ENCODE results near the gene PRDX6.
"Not testable (repeated sequence)": the region's sequence is repeated elsewhere in the genome, so short reads cannot be mapped to it uniquely, and the experiment has no call there.

PRDX6 gene

DNA sequence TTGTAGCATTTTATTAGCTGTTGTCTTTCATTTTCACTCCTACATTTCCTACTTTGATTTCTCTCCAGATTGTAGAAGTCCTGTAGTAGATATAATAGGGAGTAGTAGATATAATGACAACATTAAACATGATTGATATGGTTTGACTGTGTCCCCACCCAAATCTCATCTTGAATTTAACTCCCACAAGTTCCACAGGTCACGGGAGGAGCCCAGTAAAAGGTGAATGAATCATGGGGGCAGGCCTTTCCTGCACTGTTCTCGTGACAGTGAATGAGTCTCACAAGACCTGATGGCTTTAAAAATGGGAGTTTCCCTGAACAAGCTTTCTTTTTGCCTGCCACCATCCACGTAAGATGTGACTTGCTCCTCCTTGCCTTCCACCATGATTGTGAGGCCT is 7.5 kb upstream of the PRDX6 start:
- DNase-seq = no peak

DNA sequence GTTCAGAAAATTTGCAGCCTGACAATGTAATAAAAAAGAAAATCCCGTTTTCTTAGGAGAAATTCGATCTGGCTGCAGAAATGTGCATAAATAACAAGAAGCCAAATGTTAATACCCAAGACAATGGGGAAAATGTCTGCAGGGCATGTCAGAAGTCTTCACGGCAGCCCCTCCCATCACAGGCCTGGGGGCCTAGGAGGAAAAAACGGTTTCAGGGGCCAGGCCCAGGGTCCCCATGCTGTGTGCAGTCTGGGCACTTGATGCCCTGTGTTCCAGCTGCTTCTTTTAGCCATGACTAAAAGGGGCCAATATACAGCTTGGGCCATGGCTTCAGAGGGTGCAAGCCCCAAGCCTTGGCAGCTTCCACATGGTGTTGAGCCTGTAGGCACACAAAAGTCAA is 6.5 kb upstream of the PRDX6 start:
- DNase-seq = no peak

DNA sequence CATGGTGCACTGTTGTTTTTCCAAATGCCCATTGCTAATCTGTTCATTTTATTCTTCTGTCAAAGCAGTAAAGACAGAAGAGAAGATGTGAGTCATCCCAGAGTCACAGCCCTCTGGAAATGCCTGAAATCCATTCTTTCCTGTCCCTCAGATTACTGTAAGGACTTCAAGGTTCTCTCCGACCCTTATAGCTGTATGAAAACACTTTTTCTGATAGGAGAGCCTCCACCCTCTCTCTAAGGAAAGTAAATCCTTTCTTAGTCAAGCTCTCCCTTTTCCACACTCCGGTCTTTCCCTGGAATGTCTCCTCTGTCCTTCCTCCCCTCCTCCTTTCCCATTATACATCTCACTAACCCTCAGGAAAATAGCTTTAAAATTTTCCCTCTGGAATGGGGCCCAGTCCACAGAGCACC is 3.5 kb upstream of the PRDX6 start:
- DNase-seq = no peak

DNA sequence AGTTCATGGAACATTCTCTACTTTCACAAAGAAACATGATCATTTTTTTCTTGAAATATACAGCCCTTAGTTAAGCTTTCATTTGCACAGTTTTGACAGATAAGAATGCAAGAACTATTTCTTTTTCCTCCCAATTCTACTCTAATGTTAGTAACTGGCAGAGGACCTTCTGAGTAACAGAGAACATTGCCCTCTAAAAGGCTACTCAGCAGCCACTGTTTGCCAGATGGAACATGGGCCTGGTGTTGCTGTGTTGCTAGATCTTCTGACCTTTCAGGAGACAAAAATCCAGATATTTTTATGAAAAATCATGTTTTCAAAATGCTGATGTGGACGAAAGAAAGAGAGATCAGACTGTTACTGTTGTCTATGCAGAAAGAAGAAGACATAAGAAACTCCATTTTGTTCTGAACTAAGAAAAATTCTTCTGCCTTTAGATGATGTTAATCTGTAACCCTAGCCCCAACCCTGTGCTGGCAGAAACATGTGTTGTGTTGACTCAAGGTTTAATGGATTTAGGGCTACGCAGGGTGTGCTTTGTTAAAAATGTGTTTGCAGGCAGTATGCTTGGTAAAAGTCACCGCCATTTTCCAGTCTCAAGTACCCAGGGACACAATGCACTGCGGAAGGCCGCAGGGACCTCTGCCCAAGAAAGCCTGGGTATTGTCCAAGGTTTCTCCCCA is 2.9 kb upstream of the PRDX6 start:
- DNase-seq = no peak

DNA sequence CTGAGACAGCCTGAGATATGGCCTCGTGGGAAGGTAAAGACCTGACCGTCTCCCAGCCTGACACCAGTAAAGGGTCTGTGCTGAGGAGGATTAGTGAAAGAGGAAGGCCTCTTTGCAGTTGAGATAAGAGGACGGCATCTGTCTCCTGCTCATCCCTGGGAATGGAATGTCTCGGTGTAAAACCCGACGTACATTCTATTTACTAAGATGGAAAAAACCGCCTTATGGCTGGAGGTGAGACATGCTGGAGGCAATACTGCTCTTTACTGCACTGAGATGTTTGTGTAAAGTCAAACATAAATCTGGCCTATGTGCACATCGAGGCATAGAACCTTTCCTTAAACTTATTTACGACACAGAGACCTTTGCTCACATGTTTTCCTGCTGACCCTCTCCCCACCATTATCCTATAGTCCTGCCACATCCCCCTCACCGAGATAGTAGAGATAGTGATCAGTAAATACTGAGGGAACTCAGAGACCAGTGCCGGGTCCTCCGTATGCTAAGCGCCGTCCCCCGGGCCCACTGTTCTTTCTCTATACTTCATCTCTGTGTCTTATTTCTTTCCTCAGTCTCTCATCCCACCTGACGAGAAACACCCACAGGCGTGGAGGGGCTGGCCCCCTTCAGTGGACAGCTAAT is 2.2 kb upstream of the PRDX6 start:
- DNase-seq = not testable (repeated sequence)

DNA sequence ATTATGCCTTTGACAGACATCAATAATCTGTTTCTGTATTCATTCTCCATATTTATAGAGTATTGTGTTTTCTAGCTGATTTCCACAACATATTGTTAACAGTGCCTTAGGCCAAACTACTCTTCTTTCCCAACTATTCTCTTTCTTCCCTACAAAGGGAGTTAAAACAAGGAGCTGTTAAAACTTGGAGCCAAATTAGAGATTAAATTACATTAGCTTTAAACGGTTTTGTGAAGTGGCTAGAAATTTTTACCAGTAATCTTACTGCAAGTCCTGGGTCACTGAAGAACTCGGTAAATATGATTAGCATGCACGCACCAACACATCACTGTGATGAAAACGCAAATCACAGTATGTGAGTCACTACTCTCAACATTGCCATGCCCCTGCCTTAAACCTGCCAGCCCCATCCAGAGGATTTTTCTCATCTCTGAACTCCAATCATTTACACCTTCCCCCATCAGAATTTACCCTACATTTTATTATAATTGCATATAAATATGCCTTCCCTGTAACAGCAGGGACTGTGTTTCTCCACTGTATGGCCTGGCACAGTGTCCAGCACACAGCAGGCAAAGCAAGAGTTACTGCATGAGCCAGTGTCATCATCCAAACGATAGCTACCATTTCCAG is 1.5 kb upstream of the PRDX6 start:
- DNase-seq = peak; percentile 18

DNA sequence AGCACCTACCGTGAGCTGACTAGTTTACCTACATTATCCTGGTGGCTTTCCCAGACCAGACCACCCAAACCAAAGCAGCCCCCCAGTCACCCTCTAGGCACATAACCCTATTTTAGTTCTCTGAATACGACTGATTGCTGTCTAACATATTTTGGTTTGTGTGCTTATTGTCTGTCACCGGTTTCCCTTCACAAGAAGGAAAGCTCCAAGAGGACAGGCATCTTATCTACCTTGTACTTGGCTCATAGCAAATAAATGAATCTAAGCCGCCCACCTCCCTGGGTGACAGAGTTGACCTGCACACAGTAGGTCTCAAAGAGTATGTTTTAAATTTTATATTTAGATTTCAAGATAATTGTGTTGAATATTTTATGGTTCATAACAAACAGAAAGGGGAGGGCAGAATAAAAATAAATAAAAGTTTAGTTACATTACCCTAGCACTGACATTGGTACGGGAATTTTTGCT is 904 bp upstream of the PRDX6 start:
- DNase-seq = no peak

DNA sequence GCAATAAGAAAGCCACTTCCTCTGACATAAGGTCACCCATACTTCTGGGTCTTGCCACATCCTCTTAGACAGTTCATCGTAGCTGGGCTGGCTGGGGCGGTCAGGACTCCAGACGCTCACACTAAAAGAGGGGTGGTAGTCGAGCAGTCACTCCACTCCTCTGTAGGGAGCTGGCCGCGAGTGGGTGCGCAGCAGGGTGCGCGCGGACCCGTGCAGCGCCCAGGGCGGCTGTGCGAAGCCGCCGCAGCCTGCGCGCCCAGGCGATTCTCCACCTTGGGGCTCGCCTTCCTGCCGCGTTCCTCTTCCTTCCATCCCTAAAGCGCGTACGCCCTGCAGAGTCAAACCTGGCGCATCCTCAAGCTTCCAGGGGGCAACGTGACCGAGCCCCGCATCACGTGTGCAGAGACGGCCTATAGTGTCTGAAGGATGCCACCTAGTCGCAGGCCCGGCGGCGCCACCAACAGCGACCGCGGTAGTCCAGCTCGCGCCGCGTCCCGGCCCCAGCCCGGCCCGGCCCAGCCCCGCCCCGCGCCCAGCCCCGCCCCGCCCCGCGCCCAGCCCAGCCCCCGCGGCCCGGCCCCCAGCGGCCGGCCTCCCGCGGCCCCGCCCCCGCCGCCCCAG is 360 bp upstream of the PRDX6 start:
- peak; percentile 92 for DNase-seq

DNA sequence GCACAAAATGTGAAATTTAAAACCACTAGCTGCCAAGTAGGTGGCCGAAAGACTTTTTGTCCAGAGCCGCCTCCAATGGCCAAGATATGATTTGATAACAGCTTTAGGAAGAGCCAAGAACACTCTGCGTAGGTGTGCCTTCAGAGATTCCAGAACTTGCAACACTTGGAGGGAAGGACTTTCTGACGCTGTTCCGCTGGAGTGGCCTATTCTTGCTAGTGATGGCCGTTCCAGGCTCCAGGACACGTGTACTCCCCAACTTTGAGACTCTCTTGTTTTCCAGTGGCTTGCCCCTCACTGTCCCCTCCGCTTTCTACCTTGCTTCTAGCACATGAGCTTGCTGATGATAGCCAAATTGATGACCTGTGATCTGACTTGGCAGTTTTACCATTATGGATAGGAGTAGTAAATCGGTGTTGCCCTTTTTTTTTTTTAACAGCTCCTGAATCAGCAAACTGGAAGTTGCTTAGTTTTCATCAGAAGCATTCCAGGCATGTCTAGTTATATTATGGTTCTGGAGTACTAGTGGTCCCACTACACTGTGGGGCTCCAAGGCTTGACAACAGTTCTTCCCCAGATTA is 1.0 kb downstream of the PRDX6 start:
- DNase-seq = no peak

DNA sequence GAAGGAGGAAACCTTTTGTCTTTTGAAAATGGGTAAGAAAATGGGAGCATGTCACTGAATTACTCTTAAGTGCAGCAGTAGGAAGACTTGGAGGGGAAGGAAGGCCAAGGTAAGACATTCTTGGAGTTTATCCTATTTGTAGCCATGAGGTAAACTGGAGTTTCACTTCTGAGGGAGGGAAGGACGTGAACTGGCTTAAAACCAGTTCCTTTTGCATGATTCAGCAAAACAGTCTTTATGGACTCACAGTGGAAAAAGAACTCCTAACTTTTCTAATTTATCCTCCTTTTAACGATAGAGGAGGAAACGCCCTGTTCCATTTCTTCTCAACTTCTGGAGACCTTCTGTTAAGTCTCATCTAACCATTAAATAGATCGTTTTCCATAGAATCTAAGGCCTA is 2.5 kb downstream of the PRDX6 start:
- DNase-seq = no peak

DNA sequence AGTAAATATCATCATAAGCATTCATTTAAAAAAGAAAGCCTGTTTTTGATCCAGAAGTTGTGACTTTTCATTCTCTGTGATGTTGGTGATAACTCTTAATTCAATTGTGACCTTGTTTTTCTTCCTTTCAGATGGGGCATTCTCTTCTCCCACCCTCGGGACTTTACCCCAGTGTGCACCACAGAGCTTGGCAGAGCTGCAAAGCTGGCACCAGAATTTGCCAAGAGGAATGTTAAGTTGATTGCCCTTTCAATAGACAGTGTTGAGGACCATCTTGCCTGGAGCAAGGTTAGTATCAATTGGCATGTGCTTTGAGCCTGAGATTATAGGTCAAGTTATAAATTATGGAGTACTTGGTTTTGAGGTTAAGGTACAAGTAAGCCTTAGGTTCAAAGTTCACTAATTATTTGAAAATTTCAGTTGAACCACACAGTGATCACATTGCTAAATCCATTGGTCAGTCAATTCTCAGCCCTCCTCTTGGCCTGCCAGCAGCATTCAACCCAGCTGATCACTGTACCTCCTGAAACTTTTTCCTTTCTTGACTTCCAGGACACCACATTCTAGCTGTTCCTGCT is 4.1 kb downstream of the PRDX6 start:
- no peak for DNase-seq

DNA sequence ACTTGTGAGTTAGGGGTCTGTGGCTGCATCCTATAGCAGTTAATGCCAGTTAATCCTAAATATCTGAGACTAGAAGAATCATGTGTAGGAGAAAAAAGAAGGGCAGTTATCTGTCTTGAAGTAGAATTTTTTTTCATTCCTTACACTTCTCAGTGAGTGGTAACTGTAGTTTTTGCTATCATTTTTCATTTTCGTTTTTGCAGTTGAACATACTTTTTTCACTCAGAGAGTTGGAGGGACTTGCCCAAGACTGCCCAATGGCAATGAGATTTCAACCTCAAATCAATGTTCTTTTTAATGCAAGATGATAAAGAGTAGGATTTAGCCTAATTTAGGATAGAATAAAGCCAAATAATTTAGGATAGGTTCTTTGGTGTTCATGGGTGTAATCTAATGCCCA is 5.5 kb downstream of the PRDX6 start:
- DNase-seq = no peak

DNA sequence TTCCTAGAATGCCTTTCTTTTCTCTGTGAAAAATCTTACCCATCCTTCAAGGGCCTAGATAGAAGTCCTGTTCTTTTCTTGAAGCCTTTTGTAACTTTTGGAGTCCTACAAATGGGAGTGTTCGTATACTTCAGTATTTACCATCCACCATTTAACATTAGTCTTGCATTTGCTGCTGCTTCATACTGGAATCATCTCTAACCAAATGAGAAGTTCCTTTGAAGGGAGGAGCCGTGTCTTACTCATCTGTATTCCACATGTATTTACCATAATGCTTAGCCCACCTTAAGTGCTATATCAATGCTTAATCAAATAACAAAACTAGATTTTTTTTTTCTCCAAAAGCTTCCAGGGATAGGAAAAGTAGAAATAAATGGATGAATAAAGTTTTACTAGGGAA is 7.1 kb downstream of the PRDX6 start:
- no peak for DNase-seq

DNA sequence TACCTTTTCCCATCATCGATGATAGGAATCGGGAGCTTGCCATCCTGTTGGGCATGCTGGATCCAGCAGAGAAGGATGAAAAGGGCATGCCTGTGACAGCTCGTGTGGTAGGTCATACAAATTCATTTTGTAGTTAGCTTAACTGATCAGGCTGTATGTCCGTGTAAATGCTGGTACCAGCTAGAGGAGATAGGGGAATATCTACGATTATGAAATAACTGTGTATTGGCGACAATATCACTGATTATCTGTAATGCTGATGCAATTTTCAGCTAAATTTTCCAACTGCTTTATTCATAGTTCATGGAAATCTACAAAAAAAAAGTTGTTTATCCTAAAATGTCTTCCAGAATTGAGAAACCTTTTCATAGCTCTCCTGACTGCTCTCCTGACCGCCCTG is 8.3 kb downstream of the PRDX6 start:
- DNase-seq = no peak

DNA sequence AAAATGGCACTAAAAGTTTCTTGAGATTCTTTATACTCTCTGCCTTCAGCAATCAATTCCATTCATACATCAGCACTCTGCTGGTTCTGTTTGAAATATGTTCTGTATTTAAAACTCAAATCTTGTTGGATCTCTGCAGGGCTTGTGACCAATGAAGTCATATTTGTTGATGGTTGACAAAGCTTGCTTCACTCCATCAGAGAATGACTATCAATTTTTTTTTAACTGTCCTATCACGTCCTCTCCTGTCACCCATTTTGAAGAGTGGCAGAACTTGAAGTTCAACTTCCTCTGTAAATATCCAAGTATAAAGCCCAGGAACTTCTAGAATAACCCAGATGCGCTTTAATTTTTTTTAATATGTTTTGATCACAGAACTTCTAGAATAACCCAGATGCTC is 10.9 kb downstream of the PRDX6 start:
- no peak for DNase-seq

DNA sequence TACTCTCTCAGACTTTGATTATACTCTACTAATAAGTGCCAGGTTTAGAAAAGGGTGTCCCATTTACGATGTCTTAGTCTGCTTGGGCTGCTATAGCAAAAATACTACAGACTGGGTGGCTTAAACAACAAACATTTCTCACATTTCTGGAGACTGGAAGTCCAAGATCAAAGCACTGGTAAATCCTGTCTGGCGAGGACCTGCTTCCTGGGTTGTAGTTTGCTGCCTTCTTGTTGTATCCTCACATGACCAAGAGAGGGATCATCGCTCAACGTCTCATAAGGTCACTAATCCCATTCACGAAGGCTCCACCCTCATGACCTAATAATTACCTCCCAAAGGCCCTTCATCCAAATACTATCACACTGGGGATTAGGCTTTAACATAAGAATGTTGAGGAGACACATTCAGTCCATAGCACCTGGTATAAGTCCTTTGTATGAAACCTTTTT is 12.0 kb downstream of the PRDX6 start:
- DNase-seq = no peak

DNA sequence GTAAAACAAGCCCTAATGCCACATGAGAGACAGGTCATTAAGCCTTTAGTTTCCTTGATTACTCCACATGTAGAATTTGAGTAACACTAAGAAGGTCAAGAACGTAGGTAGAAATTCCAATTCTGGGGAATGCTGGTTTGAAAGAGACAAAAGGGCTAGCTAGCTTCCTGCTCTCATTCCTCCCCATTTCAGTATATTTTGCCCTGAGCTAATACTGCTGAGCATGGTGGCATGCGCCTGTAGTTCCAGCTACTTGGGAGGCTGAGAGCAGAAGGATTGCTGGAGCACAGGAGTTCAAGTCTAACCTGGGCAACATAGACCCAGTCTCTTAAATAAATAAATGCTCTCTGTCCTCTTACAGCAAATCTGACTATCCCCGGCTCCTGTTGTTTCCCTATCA is 12.8 kb downstream of the PRDX6 start:
- DNase-seq = no peak

DNA sequence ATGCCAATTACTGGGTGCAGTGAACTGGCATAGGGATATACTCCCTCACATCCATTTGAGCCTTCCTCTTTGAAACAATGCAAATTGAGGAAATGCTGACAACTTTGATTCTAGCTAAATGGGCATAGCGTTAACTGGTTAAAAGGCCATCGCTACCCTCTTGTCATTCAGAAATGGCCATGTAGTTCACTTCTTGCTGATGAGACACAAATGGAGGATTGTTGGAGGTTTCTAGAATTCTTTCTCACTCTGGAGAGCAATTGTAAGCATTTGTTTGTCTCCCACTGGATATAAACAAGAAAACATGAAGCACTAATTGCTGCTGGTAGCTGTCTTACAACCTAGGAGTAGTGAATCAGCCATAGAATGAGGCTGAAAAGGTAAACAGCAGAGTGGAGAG is 14.4 kb downstream of the PRDX6 start:
- DNase-seq = no peak

DNA sequence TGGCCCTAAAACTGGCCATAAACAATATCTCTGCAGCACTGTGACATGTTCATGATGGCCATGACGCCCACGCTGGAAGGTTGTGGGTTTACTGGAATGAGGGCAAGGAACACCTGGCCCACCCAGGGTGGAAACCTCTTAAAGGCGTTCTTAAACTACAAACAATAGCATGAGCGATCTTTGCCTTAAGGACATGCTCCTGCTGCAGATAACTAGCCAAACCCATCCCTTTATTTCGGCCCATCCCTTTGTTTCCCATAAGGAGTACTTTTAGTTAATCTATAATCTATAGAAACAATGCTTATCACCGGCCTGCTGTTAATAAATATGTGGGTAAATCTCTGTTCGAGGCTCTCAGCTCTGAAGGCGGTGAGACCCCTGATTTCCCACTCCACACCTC is 16.0 kb downstream of the PRDX6 start:
- not testable (repeated sequence) for DNase-seq

DNA sequence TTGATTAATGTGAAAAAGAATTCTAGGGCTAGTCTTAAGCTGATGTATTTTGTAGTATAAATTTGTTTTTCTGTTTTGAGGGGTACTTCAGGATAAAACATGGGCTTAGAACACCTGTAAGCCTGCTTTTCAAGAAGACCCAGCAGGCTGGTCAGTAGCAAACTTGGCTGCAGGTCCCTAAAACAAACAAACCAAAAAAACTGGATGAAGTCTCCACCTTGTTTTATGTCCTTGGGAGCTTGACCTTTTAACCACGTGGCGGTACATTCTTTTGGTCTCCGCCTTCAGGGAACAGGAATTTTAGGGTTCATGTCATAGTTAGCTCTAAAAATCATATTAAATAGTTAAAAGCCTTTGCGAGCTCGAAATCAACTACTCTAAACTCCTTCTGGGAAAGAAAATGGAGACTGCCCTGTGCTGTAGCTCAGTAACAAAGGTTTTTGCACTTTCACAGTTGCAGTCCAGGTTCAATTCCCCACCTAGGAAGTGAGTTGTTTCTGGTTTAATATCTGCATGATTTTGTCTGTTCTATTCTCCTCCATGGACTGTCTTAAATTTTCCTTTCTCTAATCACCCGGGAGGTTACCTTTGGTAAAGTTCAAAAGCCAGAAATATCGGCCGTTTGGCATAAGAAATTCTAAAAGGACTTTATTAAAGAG is 18.6 kb downstream of the PRDX6 start:
- DNase-seq = no peak

DNA sequence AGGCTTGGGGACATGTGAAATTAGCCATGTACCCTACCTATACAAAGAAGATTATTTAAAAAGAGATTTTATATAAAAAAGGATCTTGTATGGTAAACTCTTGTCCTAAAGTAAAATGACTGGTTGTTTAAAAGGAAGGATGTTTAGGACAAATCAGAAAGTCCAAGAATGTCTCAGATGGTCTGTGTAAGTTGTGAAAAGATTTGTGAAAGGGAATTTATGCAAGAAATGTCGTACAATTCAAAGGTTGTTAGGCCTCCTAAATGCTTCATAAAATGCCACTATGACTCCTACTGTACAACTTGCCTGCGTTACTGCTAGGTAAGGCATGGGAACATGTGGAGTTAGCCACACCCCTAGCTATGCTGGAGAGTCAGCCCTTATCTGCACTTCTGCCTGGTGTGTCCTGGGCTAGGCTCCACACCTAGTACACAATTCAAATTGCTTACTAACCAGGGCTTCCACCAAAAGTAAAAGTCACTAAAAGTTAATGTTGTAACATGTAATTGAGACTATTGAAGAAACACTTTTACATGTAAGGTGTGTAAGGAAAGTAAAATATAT is 19.7 kb downstream of the PRDX6 start:
- DNase-seq = no peak

DNA sequence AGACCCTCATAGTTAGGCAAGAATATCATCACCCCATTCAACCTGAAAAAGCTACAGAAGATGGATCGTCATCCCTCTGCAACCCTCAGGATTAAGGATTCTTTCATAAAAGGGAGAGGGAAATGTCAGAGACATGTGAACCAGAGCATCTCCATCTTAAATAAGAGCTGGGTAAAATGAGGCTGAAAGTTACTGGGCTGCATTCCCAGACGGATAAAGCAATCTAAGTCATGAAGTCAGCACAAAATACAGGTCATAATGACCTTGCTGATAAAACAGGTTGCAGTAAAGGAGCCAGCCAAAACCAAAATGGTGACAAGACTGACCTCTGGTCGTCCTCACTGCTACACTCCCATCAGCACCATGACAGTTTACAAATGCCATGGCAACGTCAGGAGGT is 22.6 kb downstream of the PRDX6 start:
- no peak for DNase-seq
